Endodermal cell (in vitro differentiated cells): ENCODE measurements around the gene GTF2IRD1. TPM values are rescaled to one million over a fixed set of nuclear protein-coding genes. Genes with fewer than 3 reads are reported as not detected.
"Not testable (repeated sequence)": the region's sequence is repeated elsewhere in the genome, so short reads cannot be mapped to it uniquely, and the experiment has no call there.

Source experiments
- DNase-seq: peaks from one replicate; pipeline ENCODE4 v3.0.0-alpha.2; 2017
- H3K27ac ChIP-seq: 2 replicates; pipeline ENCODE4 v1.5.1; 2013; ENCODE audit warnings: mild to moderate bottlenecking, low read depth, low read length, moderate library complexity
- H3K27me3 ChIP-seq: 2 replicates; pipeline ENCODE4 v1.6.1; 2013; ENCODE audit warnings: mild to moderate bottlenecking, low read length, moderate library complexity; ENCODE audit not compliant: insufficient read depth, control insufficient read depth, poor library complexity, severe bottlenecking
- H3K36me3 ChIP-seq: 2 replicates; pipeline ENCODE4 v1.7.0; 2013; ENCODE audit warnings: mild to moderate bottlenecking, low read length, moderate library complexity; ENCODE audit not compliant: control insufficient read depth, insufficient read depth
- H3K4me1 ChIP-seq: one replicate; pipeline ENCODE4 v1.7.0; 2013; ENCODE audit warnings: low read length; ENCODE audit not compliant: control insufficient read depth, insufficient read depth
- H3K4me3 ChIP-seq: 2 replicates; pipeline ENCODE4 v1.5.1; 2013; ENCODE audit warnings: mild to moderate bottlenecking, low read length, moderate library complexity
- H3K9ac ChIP-seq: 2 replicates; pipeline ENCODE4 v1.6.1; 2013; ENCODE audit warnings: mild to moderate bottlenecking, low read length, moderate library complexity; ENCODE audit not compliant: poor library complexity, severe bottlenecking; ENCODE audit errors: extremely low read depth
- H3K9me3 ChIP-seq: 2 replicates; pipeline ENCODE4 v1.6.1; 2013; ENCODE audit warnings: mild to moderate bottlenecking, low read length, moderate library complexity; ENCODE audit not compliant: control insufficient read depth
- H3K27ac Mint-ChIP-seq: 2 replicates; pipeline ENCODE4 v1.8.0; 2020; ENCODE audit warnings: mixed read lengths
- H3K27me3 Mint-ChIP-seq: 2 replicates; pipeline ENCODE4 v1.8.0; 2021; ENCODE audit warnings: mild to moderate bottlenecking, mixed read lengths; ENCODE audit not compliant: insufficient read depth
- H3K36me3 Mint-ChIP-seq: 2 replicates; pipeline ENCODE4 v1.8.0; 2020; ENCODE audit warnings: low read depth, mixed read lengths
- H3K4me1 Mint-ChIP-seq: 2 replicates; pipeline ENCODE4 v1.8.0; 2020; ENCODE audit warnings: mixed read lengths
- H3K4me3 Mint-ChIP-seq: 2 replicates; pipeline ENCODE4 v1.8.0; 2020; ENCODE audit warnings: mild to moderate bottlenecking, moderate library complexity, mixed read lengths
- H3K9me3 Mint-ChIP-seq: 2 replicates; pipeline ENCODE4 v1.8.0; 2020; ENCODE audit warnings: mild to moderate bottlenecking, mixed read lengths
- CTCF ChIP-seq: fragments of 200-600 bp; sonication (generic); conservative IDR thresholded peaks from 2 replicates; pipeline ENCODE4 v1.5.0; 2021; ENCODE audit warnings: antibody characterized with exemption, mild to moderate bottlenecking
- WGBS, 2 experiments: methylation state at CpG; one replicate each; pipeline versions ENCODE4 v1.1.5 to v1.1.7; 2013; ENCODE audit warnings: missing lambda C conversion rate in 2 of 2, mixed read lengths in 1 of 2; ENCODE audit not compliant: insufficient coverage in 1 of 2, insufficient read length in 1 of 2; 5-methylcytosine and 5-hydroxymethylcytosine counted together
- total RNA-seq, 2 donors: library from RNA; stranded (reverse); fragmentation: NEBNext Ultra II Directional in 1 of 2; extraction: Animal tissue kit (Norgen Biotek cat#: 25700) in 1 of 2; gene quantifications; 2 replicates in 1 of 2; 3 replicates in 1 of 2; pipeline ENCODE4 v1.2.1, GENCODE V29; 2021

GTF2IRD1 gene
- total RNA-seq, 2 donors from 2014 or later = 54.8 to 84.4 TPM

- no peak for TF ChIP-seq CTCF
- H3K36me3 ChIP-seq = peaks cover 15% of the 10 kb centered on the region
- no peak overlapping the region for H3K4me3 ChIP-seq
- no peaks in the 10 kb centered on the region for H3K27me3 Mint-ChIP-seq
- no peak overlapping the region for H3K4me3 Mint-ChIP-seq
- H3K4me1 Mint-ChIP-seq = peaks cover 1% of the 10 kb centered on the region
- peak overlapping the region; percentile 49 for H3K27ac Mint-ChIP-seq
- H3K9me3 Mint-ChIP-seq = peaks cover 25% of the 10 kb centered on the region
- peaks cover 47% of the 10 kb centered on the region for H3K36me3 Mint-ChIP-seq
- H3K27me3 ChIP-seq = no peaks in the 10 kb centered on the region
- H3K27ac ChIP-seq = peak overlapping the region; percentile 55
- no peak overlapping the region for H3K9ac ChIP-seq
- 91% methylated on average over 6 to 19 of the region's 19 CpGs for WGBS, 2 experiments
- H3K4me1 ChIP-seq = no peaks in the 10 kb centered on the region
- DNase-seq = no peak
- H3K9me3 ChIP-seq = peaks cover 14% of the 10 kb centered on the region
Measured at GRCh38 chr7:74489997-74490945, 36.6 kb downstream of the GTF2IRD1 start.

GRCh38 chr7:74491490-74491889, 37.8 kb downstream of the GTF2IRD1 start:
- not testable (repeated sequence) for H3K27ac Mint-ChIP-seq, H3K27ac ChIP-seq, H3K4me3 Mint-ChIP-seq, H3K9ac ChIP-seq, H3K4me1 ChIP-seq, H3K4me1 Mint-ChIP-seq, H3K27me3 Mint-ChIP-seq, H3K4me3 ChIP-seq, H3K27me3 ChIP-seq, DNase-seq
- WGBS, 2 experiments = 96% methylated on average over 2 of the region's 2 CpGs; no CpG with 5 or more reads in 1 of the 2 experiments
- peaks cover 25% of the 10 kb centered on the region for H3K9me3 Mint-ChIP-seq
- Histone ChIP-seq H3K9me3 (peaks cover 14% of the 10 kb centered on the region), H3K36me3 (peaks cover 15% of the 10 kb centered on the region)
- peaks cover 59% of the 10 kb centered on the region for H3K36me3 Mint-ChIP-seq

GRCh38 chr7:74493295-74493694, 39.6 kb downstream of the GTF2IRD1 start:
- no peaks in the 10 kb centered on the region for H3K27me3 Mint-ChIP-seq
- no peak for DNase-seq

More at GRCh38 chr7:74493295-74493694, 39.6 kb downstream of the GTF2IRD1 start:
- Histone ChIP-seq H3K4me1 (no peaks in the 10 kb centered on the region), H3K9ac (no peak overlapping the region), H3K4me3 (no peak overlapping the region), H3K36me3 (peaks cover 22% of the 10 kb centered on the region), H3K9me3 (peaks cover 14% of the 10 kb centered on the region), H3K27me3 (no peaks in the 10 kb centered on the region), H3K27ac (no peak overlapping the region)
- Mint-ChIP-seq H3K4me3 (no peak overlapping the region), H3K9me3 (peaks cover 25% of the 10 kb centered on the region), H3K27ac (no peak overlapping the region), H3K36me3 (peaks cover 65% of the 10 kb centered on the region), H3K4me1 (peaks cover 4% of the 10 kb centered on the region)
- TF ChIP-seq CTCF = no peak
- WGBS, 2 experiments = 89 to 90% methylated on average over 5 to 6 of the region's 6 CpGs
